Measurements from ENCODE around the gene CDKAL1.

- TF ChIP-seq CTCF (conservative IDR thresholded peaks at IDR 0.05) (no peak), EZH2 (IDR thresholded peaks at IDR 0.05; ENCODE audit: low read depth) (no peak)
These were observed 49.2 kb downstream of the CDKAL1 start for GRCh38 chr6:20583444-20583800.
